H1 (cell line): ENCODE results near the gene PBX3. TPM values are rescaled to one million over a fixed set of nuclear protein-coding genes. Genes with fewer than 3 reads are reported as not detected.

Source experiments
- CTCF ChIA-PET: fragments of 300-600 bp; sonication (Branson Sonifier 250); formaldehyde crosslinking; loops from one replicate; lab custom pipeline; 2021; ENCODE audit not compliant: partially characterized antibody; lab: Charles Lee
- POLR2A ChIA-PET: fragments of 300-600 bp; sonication (Branson Sonifier 250); formaldehyde crosslinking; loops from one replicate; lab custom pipeline; 2021; ENCODE audit warnings: inconsistent platforms; ENCODE audit not compliant: partially characterized antibody; lab: Charles Lee
- DNase-seq, 2 experiments: peaks; one replicate each; pipeline versions ENCODE4 v3.0.0 to v3.0.0-alpha.2; 2010 to 2022; ENCODE audit warnings: low spot score in 2 of 2, low read depth in 1 of 2, mixed read lengths in 1 of 2
- FAIRE-seq: peaks from 2 replicates; lab custom pipeline; 2011; peaks lifted over from hg19 to GRCh38; lab: Jason Lieb, UNC
- H2AFZ ChIP-seq: 2 replicates; pipeline ENCODE4 v1.8.1; 2012; ENCODE audit warnings: low read length, inconsistent platforms
- H2AK5ac ChIP-seq: 2 replicates; pipeline ENCODE4 v1.6.1; 2013; ENCODE audit warnings: low read depth, low read length
- H2BK120ac ChIP-seq: replicated peaks from 2 replicates; pipeline ENCODE3; 2013; ENCODE audit warnings: low read depth, low read length, inconsistent platforms
- H2BK12ac ChIP-seq: 2 replicates; pipeline ENCODE4 v1.6.1; 2013; ENCODE audit warnings: low read depth, low read length
- H2BK15ac ChIP-seq: 2 replicates; pipeline ENCODE4 v1.6.1; 2013; ENCODE audit warnings: low read length
- H2BK20ac ChIP-seq: 2 replicates; pipeline ENCODE4 v1.6.1; 2013; ENCODE audit warnings: low read length
- H2BK5ac ChIP-seq: 2 replicates; pipeline ENCODE4 v1.6.1; 2013; ENCODE audit warnings: low read depth, low read length
- H3K14ac ChIP-seq: 2 replicates; pipeline ENCODE4 v1.6.1; 2013; ENCODE audit warnings: inconsistent platforms; ENCODE audit not compliant: insufficient read length
- H3K18ac ChIP-seq: 2 replicates; pipeline ENCODE4 v1.6.1; 2013; ENCODE audit warnings: low read length; ENCODE audit errors: extremely low read depth
- H3K23ac ChIP-seq: 2 replicates; pipeline ENCODE4 v1.6.1; 2013; ENCODE audit warnings: inconsistent platforms; ENCODE audit not compliant: insufficient read length
- H3K23me2 ChIP-seq: 2 replicates; pipeline ENCODE4 v1.6.1; 2013; ENCODE audit warnings: low read depth, low read length
- H3K27ac ChIP-seq: 2 replicates; pipeline ENCODE4 v1.6.1; 2011; ENCODE audit warnings: low read depth, low read length, inconsistent platforms
- H3K27me3 ChIP-seq, 4 experiments: replicated peaks in 1 of 4; 1 replicate in 1 of 4; 2 replicates in 3 of 4; pipeline versions ENCODE4 v1.6.1 to v1.8.1; 2011 to 2013; ENCODE audit warnings: low read length in 3 of 4, mild to moderate bottlenecking in 3 of 4, inconsistent platforms in 2 of 4, mixed read lengths in 2 of 4, moderate library complexity in 1 of 4; ENCODE audit not compliant: control insufficient read depth in 3 of 4, insufficient read depth in 3 of 4; ENCODE audit errors: extremely low read depth in 1 of 4
- H3K36me3 ChIP-seq, 4 experiments: 2 replicates each; pipeline versions ENCODE4 v1.6.1 to v1.8.1; 2011 to 2013; ENCODE audit warnings: mild to moderate bottlenecking in 4 of 4, low read length in 3 of 4, moderate library complexity in 2 of 4, control low read depth in 1 of 4, inconsistent platforms in 1 of 4; ENCODE audit not compliant: insufficient read depth in 4 of 4, control insufficient read depth in 2 of 4
- H3K4ac ChIP-seq: replicated peaks from 2 replicates; pipeline ENCODE3; 2013; ENCODE audit warnings: low read length, low read depth, mixed read lengths, inconsistent platforms; ENCODE audit not compliant: insufficient read length
- H3K4me1 ChIP-seq, 4 experiments: replicated peaks in 1 of 4; 1 replicate in 1 of 4; 2 replicates in 3 of 4; pipeline versions ENCODE4 v1.6.1 to v1.8.1; 2011 to 2013; ENCODE audit warnings: low read length in 3 of 4, inconsistent platforms in 2 of 4, mixed read lengths in 1 of 4; ENCODE audit not compliant: insufficient read depth in 4 of 4, control insufficient read depth in 3 of 4
- H3K4me2 ChIP-seq, 2 experiments: 2 replicates each; pipeline versions ENCODE4 v1.6.1 to v1.8.1; 2011 to 2013; ENCODE audit warnings: low read depth in 2 of 2, low read length in 2 of 2, control low read depth in 1 of 2, inconsistent platforms in 1 of 2, mild to moderate bottlenecking in 1 of 2; ENCODE audit not compliant: insufficient read depth in 1 of 2
- H3K4me3 ChIP-seq, 4 experiments: fragments of 200-600, 300-600 bp in 1 of 4; sonication (generic), shearing (Covaris generic), sonication (Bioruptor Twin) in 1 of 4; 2 replicates each; pipeline versions ENCODE4 v1.5.1 to v1.8.1; 2011 to 2016; ENCODE audit warnings: low read length in 4 of 4, low read depth in 3 of 4, control low read depth in 2 of 4, inconsistent platforms in 2 of 4, mild to moderate bottlenecking in 2 of 4, mixed read lengths in 1 of 4, moderate library complexity in 1 of 4; ENCODE audit not compliant: insufficient read depth in 2 of 4; ENCODE audit errors: extremely low read depth in 1 of 4
- H3K56ac ChIP-seq: replicated peaks from 2 replicates; pipeline ENCODE3; 2013; ENCODE audit warnings: low read depth, mild to moderate bottlenecking, mixed read lengths, low read length, inconsistent platforms; ENCODE audit not compliant: insufficient read length
- H3K79me1 ChIP-seq: 2 replicates; pipeline ENCODE4 v1.6.1; 2013; ENCODE audit warnings: low read depth, low read length, control low read depth
- H3K79me2 ChIP-seq, 2 experiments: 2 replicates each; pipeline versions ENCODE4 v1.6.1 to v1.8.1; 2012 to 2013; ENCODE audit warnings: low read length in 2 of 2, mild to moderate bottlenecking in 2 of 2, inconsistent platforms in 1 of 2; ENCODE audit not compliant: insufficient read depth in 2 of 2, control insufficient read depth in 1 of 2
- H3K9ac ChIP-seq, 4 experiments: replicated peaks in 1 of 4; 1 replicate in 1 of 4; 2 replicates in 3 of 4; pipeline versions ENCODE4 v1.6.1 to v1.8.1; 2011 to 2013; ENCODE audit warnings: low read depth in 3 of 4, low read length in 3 of 4, control low read depth in 2 of 4, mild to moderate bottlenecking in 2 of 4, moderate library complexity in 2 of 4, inconsistent platforms in 1 of 4; ENCODE audit errors: extremely low read depth in 1 of 4
- H3K9me3 ChIP-seq, 2 experiments: 2 replicates each; pipeline versions ENCODE4 v1.6.1 to v1.8.1; 2012 to 2013; ENCODE audit warnings: mild to moderate bottlenecking in 2 of 2, moderate library complexity in 2 of 2, control low read depth in 1 of 2, inconsistent platforms in 1 of 2, low read depth in 1 of 2, low read length in 1 of 2, mixed read lengths in 1 of 2; ENCODE audit not compliant: insufficient read depth in 2 of 2
- H4K20me1 ChIP-seq, 2 experiments: replicated peaks in 1 of 2; 2 replicates each; pipeline versions ENCODE3 to v1.8.1; 2011 to 2013; ENCODE audit warnings: inconsistent platforms in 2 of 2, low read length in 2 of 2, mild to moderate bottlenecking in 1 of 2; ENCODE audit not compliant: insufficient read depth in 2 of 2, control insufficient read depth in 1 of 2
- H4K5ac ChIP-seq: 2 replicates; pipeline ENCODE4 v1.6.1; 2013; ENCODE audit warnings: low read length, low read depth, mixed read lengths, inconsistent platforms; ENCODE audit not compliant: insufficient read length
- H4K8ac ChIP-seq: 2 replicates; pipeline ENCODE4 v1.8.0; 2013; ENCODE audit warnings: mild to moderate bottlenecking, moderate library complexity, low read length, inconsistent platforms; ENCODE audit not compliant: insufficient read depth; ENCODE audit errors: extremely low read depth
- H4K91ac ChIP-seq: replicated peaks from 2 replicates; pipeline ENCODE3; 2013; ENCODE audit warnings: low read length, mixed read lengths, inconsistent platforms; ENCODE audit not compliant: insufficient read length
- GABPA ChIP-seq: IDR thresholded peaks from 2 replicates; pipeline ENCODE4 v1.6.1; 2011; ENCODE audit warnings: mild to moderate bottlenecking, low read length, moderate library complexity, borderline replicate concordance; ENCODE audit not compliant: insufficient read depth
- polyA plus RNA-seq, 7 experiments: library from polyadenylated mRNA; depleted of rRNA in 3 of 7; stranded (reverse) in 5 of 7; unstranded in 2 of 7; fragments of >200 nt in 5 of 7; fragments of 200-250 nt in 2 of 7; gene quantifications; 1 replicate in 5 of 7; 2 replicates in 1 of 7; 4 replicates in 1 of 7; pipeline versions ENCODE4 v1.2.1 to v1.2.3, GENCODE V29; 2011 to 2013; ENCODE audit warnings: missing spikeins in 2 of 7, mixed read lengths in 2 of 7
- total RNA-seq: library from RNA; stranded (reverse); fragmentation: NEBNext Ultra II Directional; extraction: Animal tissue kit (Norgen Biotek cat#: 25700); gene quantifications from 2 replicates; pipeline ENCODE4 v1.2.1, GENCODE V29; 2021

The PBX3 gene
- total and polyA plus RNA-seq, 2 of the 8 experiments (the other 6 are each of a cell fraction or from before 2014, with no cell fraction given): 22.7 to 44.3 TPM

GRCh38 chr9:125854553-125855275 lies 107.5 kb downstream of the PBX3 start:
- DNase-seq (no peak), FAIRE-seq (no peak)
- Histone ChIP-seq H4K8ac (no peak overlapping the region), H3K4me2 (no peak overlapping the region), H4K20me1 (peaks cover 3 to 5% of the 10 kb centered on the region in 2 experiments), H3K4me3 (no peak overlapping the region), H3K27ac (no peak overlapping the region), H3K9ac (no peak overlapping the region), H4K5ac (no peak overlapping the region), H3K4me1 (no peaks in the 10 kb centered on the region), H2BK5ac (no peak overlapping the region), H3K79me2 (peaks cover 3 to 81% of the 10 kb centered on the region in 2 experiments; a peak in 2 of 4 replicates), H3K79me1 (no peaks in the 10 kb centered on the region), H3K27me3 (no peaks in the 10 kb centered on the region), H3K9me3 (no peaks in the 10 kb centered on the region), H2AK5ac (no peak overlapping the region), H3K56ac (no peak overlapping the region), H3K18ac (no peak overlapping the region), H4K91ac (no peak overlapping the region), H3K23me2 (no peaks in the 10 kb centered on the region), H2BK120ac (no peak overlapping the region), H3K36me3 (no peaks in the 10 kb centered on the region), H3K4ac (no peak overlapping the region), H2BK20ac (no peak overlapping the region), H2AFZ (no peak overlapping the region), H2BK15ac (no peak overlapping the region), H2BK12ac (no peak overlapping the region), H3K14ac (no peak overlapping the region), H3K23ac (no peak overlapping the region)
- ChIA-PET POLR2A (no interaction called here), CTCF (no interaction called here)
- TF ChIP-seq GABPA: no peak
